DND-41 (cell line): ENCODE measurements around the gene CYP46A1.

Source experiments
- ATAC-seq: fragments of 200-7000 bp; cut with Tn5 transposase; 3 replicates; pipeline ENCODE4 v1.9.1; 2021; ENCODE audit warnings: low read depth; ENCODE audit not compliant: insufficient read depth
- DNase-seq: peaks from one replicate; pipeline ENCODE4 v3.0.0-alpha.2; 2020
- H2AFZ ChIP-seq: 2 replicates; pipeline ENCODE4 v1.6.0; 2012; ENCODE audit warnings: low read depth, low read length
- H3K27ac ChIP-seq: 2 replicates; pipeline ENCODE4 v1.5.1; 2012; ENCODE audit warnings: low read length, inconsistent platforms
- H3K27me3 ChIP-seq: fragments of 200-600 bp; sonication (generic); 2 replicates; pipeline ENCODE4 v1.6.0; 2012; ENCODE audit warnings: low read length, mild to moderate bottlenecking, inconsistent platforms; ENCODE audit not compliant: insufficient read depth, poor library complexity
- H3K36me3 ChIP-seq: 2 replicates; pipeline ENCODE4 v1.5.1; 2012; ENCODE audit warnings: low read length, inconsistent platforms; ENCODE audit not compliant: insufficient read depth
- H3K4me1 ChIP-seq: 2 replicates; pipeline ENCODE4 v1.5.1; 2012; ENCODE audit warnings: mild to moderate bottlenecking, low read length; ENCODE audit not compliant: insufficient read depth
- H3K4me2 ChIP-seq: 2 replicates; pipeline ENCODE4 v1.6.0; 2012; ENCODE audit warnings: mild to moderate bottlenecking, moderate library complexity, low read length, inconsistent platforms; ENCODE audit not compliant: insufficient read depth
- H3K4me3 ChIP-seq, 2 experiments: fragments of 200-600 bp in 1 of 2; shearing (Covaris generic) in 1 of 2; 2 replicates each; pipeline ENCODE4 v1.5.1; 2012 to 2016; ENCODE audit warnings: inconsistent platforms in 2 of 2, low read length in 2 of 2, mild to moderate bottlenecking in 2 of 2, low read depth in 1 of 2, moderate library complexity in 1 of 2
- H3K79me2 ChIP-seq: 2 replicates; pipeline ENCODE4 v1.6.0; 2012; ENCODE audit warnings: low read length, inconsistent platforms; ENCODE audit not compliant: insufficient read depth
- H3K9ac ChIP-seq: 2 replicates; pipeline ENCODE4 v1.6.0; 2012; ENCODE audit warnings: low read depth, mild to moderate bottlenecking, inconsistent platforms, low read length, moderate library complexity
- H3K9me3 ChIP-seq: 2 replicates; pipeline ENCODE4 v1.5.1; 2012; ENCODE audit warnings: low read length, moderate library complexity, mild to moderate bottlenecking, inconsistent platforms; ENCODE audit not compliant: insufficient read depth, severe bottlenecking
- H4K20me1 ChIP-seq: 2 replicates; pipeline ENCODE4 v1.6.0; 2012; ENCODE audit warnings: low read length; ENCODE audit not compliant: insufficient read depth
- CTCF ChIP-seq: IDR thresholded peaks from 2 replicates; pipeline ENCODE4 v1.5.1; 2012; ENCODE audit warnings: borderline replicate concordance, low read length, moderate library complexity, mild to moderate bottlenecking; ENCODE audit not compliant: poor library complexity, severe bottlenecking; ENCODE audit errors: extremely low read depth
- EZH2 ChIP-seq: IDR thresholded peaks from 3 replicates; pipeline ENCODE4 v1.6.1; 2012; ENCODE audit warnings: borderline replicate concordance, low read depth, mild to moderate bottlenecking, moderate library complexity, low read length, inconsistent platforms; ENCODE audit not compliant: severe bottlenecking

The CYP46A1 gene

GRCh38 chr14:99773521-99774497 is 89.7 kb downstream of the CYP46A1 start:
- Histone ChIP-seq H3K4me2 (no peak overlapping the region), H3K36me3 (no peaks in the 10 kb centered on the region), H4K20me1 (0 out of 2 replicates have a peak, but pooled peaks cover 3% of the 10 kb centered on the region), H3K9ac (no peak overlapping the region), H3K4me1 (no peaks in the 10 kb centered on the region), H3K27me3 (peaks cover 16% of the 10 kb centered on the region), H3K79me2 (no peaks in the 10 kb centered on the region), H3K27ac (no peak overlapping the region), H2AFZ (no peak overlapping the region), H3K4me3 (no peak overlapping the region), H3K9me3 (no peaks in the 10 kb centered on the region)
- TF ChIP-seq EZH2 (no peak), CTCF (no peak)
- no peak for DNase-seq
- ATAC-seq, result no peak

- Histone ChIP-seq H3K9me3 (no peaks in the 10 kb centered on the region), H3K4me3 (no peak overlapping the region), H3K4me1 (no peaks in the 10 kb centered on the region), H3K36me3 (no peaks in the 10 kb centered on the region), H3K79me2 (no peaks in the 10 kb centered on the region), H3K9ac (no peak overlapping the region), H4K20me1 (0 out of 2 replicates have a peak, but pooled peaks cover 3% of the 10 kb centered on the region), H3K4me2 (no peak overlapping the region), H3K27ac (no peak overlapping the region), H3K27me3 (peaks cover 16% of the 10 kb centered on the region), H2AFZ (no peak overlapping the region)
- TF ChIP-seq EZH2 (no peak), CTCF (no peak)
- DNase-seq, result no peak
- ATAC-seq, result no peak
These were observed 90.6 kb downstream of the CYP46A1 start for GRCh38 chr14:99774556-99775307.

GRCh38 chr14:99775351-99775750 is 91.3 kb downstream of the CYP46A1 start:
- no peak for ATAC-seq
- Histone ChIP-seq H4K20me1 (0 out of 2 replicates have a peak, but pooled peaks cover 3% of the 10 kb centered on the region), H3K36me3 (no peaks in the 10 kb centered on the region), H3K4me1 (no peaks in the 10 kb centered on the region), H3K9me3 (no peaks in the 10 kb centered on the region), H3K79me2 (no peaks in the 10 kb centered on the region), H3K27ac (no peak overlapping the region), H3K4me3 (no peak overlapping the region), H2AFZ (no peak overlapping the region), H3K9ac (no peak overlapping the region), H3K4me2 (no peak overlapping the region), H3K27me3 (peaks cover 16% of the 10 kb centered on the region)
- TF ChIP-seq CTCF (no peak), EZH2 (no peak)
- DNase-seq, result no peak
